Heart left ventricle (tissue), 13 donors: Measurements from ENCODE around the gene SNRNP40.

Experiments used
- POLR2A ChIP-seq, 2 donors: fragments of 450-650 bp; IDR thresholded peaks; one replicate each; pipeline ENCODE4 v1.6.1; 2017; ENCODE audit warnings: antibody characterized with exemption in 2 of 2, mild to moderate bottlenecking in 2 of 2, moderate library complexity in 2 of 2
- TF ChIP-seq, protein P1 (sequence below), 12 donors: fragments of 200-600 bp; sonication (generic) in 4 of 12; IDR thresholded peaks; one replicate each; pipeline versions ENCODE4 v1.5.0 to v1.8.0; 2018 to 2022; ENCODE audit warnings: antibody characterized with exemption in 12 of 12, mild to moderate bottlenecking in 5 of 12
- donor health status: ischemic (EF 13 %, LVEDD 7.1; RV severe dilation, severe dysfunction).
- donor health status: DM: no; HTN: yes; CAD: no.
- donor health status: DM: no; HTN: no; CAD: no.
- donor health status: ischemic (EF 25% LVEDD 6.9; RV normal size, moderate dysfunction).
- donor health status: ischemic (EF 25% LVEDD 5.7; RV mildly dilated, moderate dysfunction).
- donor health status: ischemic (EF 35%, LVEDD 5.7; RV mildly dilated, moderate dysfunction).
- donor health status: nonischemic (EF 11% LVEDD 7.7; RV severe dilation, severe dysfunction).
- donor health status: DM: yes; HTN: yes; CAD: no.
- donor health status: PGD.
- donor health status: ischemic (EF 29% LVEDD 5.4; RV normal size, mild dysfunction).
- donor health status: nonischemic (EF 23%, LVEDD 6.1; RV moderate dilation, normal function).

- TF ChIP-seq POLR2A (IDR thresholded peaks at IDR 0.05): no peak
- TF ChIP-seq, protein P1, sequence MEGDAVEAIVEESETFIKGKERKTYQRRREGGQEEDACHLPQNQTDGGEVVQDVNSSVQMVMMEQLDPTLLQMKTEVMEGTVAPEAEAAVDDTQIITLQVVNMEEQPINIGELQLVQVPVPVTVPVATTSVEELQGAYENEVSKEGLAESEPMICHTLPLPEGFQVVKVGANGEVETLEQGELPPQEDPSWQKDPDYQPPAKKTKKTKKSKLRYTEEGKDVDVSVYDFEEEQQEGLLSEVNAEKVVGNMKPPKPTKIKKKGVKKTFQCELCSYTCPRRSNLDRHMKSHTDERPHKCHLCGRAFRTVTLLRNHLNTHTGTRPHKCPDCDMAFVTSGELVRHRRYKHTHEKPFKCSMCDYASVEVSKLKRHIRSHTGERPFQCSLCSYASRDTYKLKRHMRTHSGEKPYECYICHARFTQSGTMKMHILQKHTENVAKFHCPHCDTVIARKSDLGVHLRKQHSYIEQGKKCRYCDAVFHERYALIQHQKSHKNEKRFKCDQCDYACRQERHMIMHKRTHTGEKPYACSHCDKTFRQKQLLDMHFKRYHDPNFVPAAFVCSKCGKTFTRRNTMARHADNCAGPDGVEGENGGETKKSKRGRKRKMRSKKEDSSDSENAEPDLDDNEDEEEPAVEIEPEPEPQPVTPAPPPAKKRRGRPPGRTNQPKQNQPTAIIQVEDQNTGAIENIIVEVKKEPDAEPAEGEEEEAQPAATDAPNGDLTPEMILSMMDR (IDR thresholded peaks at IDR 0.05): no peak
These were observed 77.9 kb downstream of the SNRNP40 start for GRCh38 chr1:31218705-31219104.
